A549 (cell line): ENCODE results near the gene CTBP1.

Experiments
- CTCF ChIP-seq: fragments of >200 bp; sonication (Bioruptor Twin); formaldehyde crosslinking; IDR thresholded peaks from 3 replicates; pipeline ENCODE4 v1.5.1; 2016
- JUN ChIP-seq, 2 experiments: fragments of >200 bp; sonication (Bioruptor Twin); formaldehyde crosslinking; IDR thresholded peaks; 2 replicates in 1 of 2; 3 replicates in 1 of 2; pipeline ENCODE4 v1.6.1; 2016 to 2017
- MAFK ChIP-seq: fragments of 450-650 bp; IDR thresholded peaks from 2 replicates; pipeline ENCODE4 v1.6.1; 2014; ENCODE audit not compliant: partially characterized antibody
- RAD21 ChIP-seq, 2 experiments: fragments of >200 bp in 1 of 2; sonication (Bioruptor Twin) in 1 of 2; formaldehyde crosslinking in 1 of 2; IDR thresholded peaks in 1 of 2; conservative IDR thresholded peaks in 1 of 2; 2 replicates in 1 of 2; 3 replicates in 1 of 2; pipeline ENCODE4 v1.6.1; 2012 to 2018; ENCODE audit warnings: inconsistent platforms in 1 of 2
- RCOR1 ChIP-seq: fragments of 150-350 bp; IDR thresholded peaks from 2 replicates; pipeline ENCODE4 v1.6.1; 2014; ENCODE audit warnings: antibody characterized with exemption, low read length, low read depth
- REST ChIP-seq: fragments of 200-600 bp; sonication (generic); IDR thresholded peaks from 2 replicates; pipeline ENCODE4 v1.6.1; 2016; ENCODE audit warnings: antibody characterized with exemption, mild to moderate bottlenecking, moderate library complexity
- ZFP36 ChIP-seq: fragments of 450-650 bp; IDR thresholded peaks from 2 replicates; pipeline ENCODE4 v1.6.1; 2014; ENCODE audit warnings: borderline replicate concordance; ENCODE audit not compliant: partially characterized antibody
- TF ChIP-seq, protein P1 (sequence below): fragments of 450-650 bp; IDR thresholded peaks from 2 replicates; pipeline ENCODE4 v1.6.1; 2014; ENCODE audit warnings: antibody characterized with exemption
- TF ChIP-seq, protein P2 (sequence below): fragments of 150-350 bp; IDR thresholded peaks from 2 replicates; pipeline ENCODE4 v1.6.1; 2014; ENCODE audit warnings: low read depth, mild to moderate bottlenecking, low read length

GRCh38 chr4:1203026-1203616 lies 45.8 kb downstream of the CTBP1 start:
- TF ChIP-seq CTCF (no peak), RAD21 (conservative IDR thresholded peaks at IDR 0.05 in 1 of 2, IDR thresholded peaks at IDR 0.05 in 1 of 2) (no peak), RCOR1 (no peak), REST (no peak), JUN (IDR thresholded peaks at IDR 0.05) (no peak), ZFP36 (no peak), MAFK (no peak)
- TF ChIP-seq, protein P1, sequence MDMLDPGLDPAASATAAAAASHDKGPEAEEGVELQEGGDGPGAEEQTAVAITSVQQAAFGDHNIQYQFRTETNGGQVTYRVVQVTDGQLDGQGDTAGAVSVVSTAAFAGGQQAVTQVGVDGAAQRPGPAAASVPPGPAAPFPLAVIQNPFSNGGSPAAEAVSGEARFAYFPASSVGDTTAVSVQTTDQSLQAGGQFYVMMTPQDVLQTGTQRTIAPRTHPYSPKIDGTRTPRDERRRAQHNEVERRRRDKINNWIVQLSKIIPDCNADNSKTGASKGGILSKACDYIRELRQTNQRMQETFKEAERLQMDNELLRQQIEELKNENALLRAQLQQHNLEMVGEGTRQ, result no peak
- TF ChIP-seq, protein P2, sequence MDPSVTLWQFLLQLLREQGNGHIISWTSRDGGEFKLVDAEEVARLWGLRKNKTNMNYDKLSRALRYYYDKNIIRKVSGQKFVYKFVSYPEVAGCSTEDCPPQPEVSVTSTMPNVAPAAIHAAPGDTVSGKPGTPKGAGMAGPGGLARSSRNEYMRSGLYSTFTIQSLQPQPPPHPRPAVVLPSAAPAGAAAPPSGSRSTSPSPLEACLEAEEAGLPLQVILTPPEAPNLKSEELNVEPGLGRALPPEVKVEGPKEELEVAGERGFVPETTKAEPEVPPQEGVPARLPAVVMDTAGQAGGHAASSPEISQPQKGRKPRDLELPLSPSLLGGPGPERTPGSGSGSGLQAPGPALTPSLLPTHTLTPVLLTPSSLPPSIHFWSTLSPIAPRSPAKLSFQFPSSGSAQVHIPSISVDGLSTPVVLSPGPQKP, result no peak
